SK-MEL-5 (cell line): ENCODE measurements around the gene MED31. TPM values are rescaled to one million over a fixed set of nuclear protein-coding genes. Genes with fewer than 3 reads are reported as not detected.
"Not testable (repeated sequence)": the region's sequence is repeated elsewhere in the genome, so short reads cannot be mapped to it uniquely, and the experiment has no call there.

ENCODE experiments used
- DNase-seq: peaks from one replicate; pipeline ENCODE4 v3.0.0-alpha.2; 2016; ENCODE audit warnings: low read depth, low spot score
- in situ Hi-C: cut with HindIII; loops from 2 replicates; pipeline ENCODE4 v1.10.0; 2016; ENCODE audit warnings: low sequenced_read_pairs, high pct_unique_total_duplicates, low pct_unique_long_range_greater_than_20kb
- total RNA-seq: library from RNA; depleted of rRNA; stranded (reverse); fragments of >200 nt; shearing (Covaris generic); gene quantifications from 2 replicates; pipeline ENCODE4 v1.2.3, GENCODE V29; 2014

MED31 gene
- total RNA-seq, 1 experiment from 2014 or later = 29.2 TPM

- DNase-seq = no peak
- in situ Hi-C loops = no loop called here
Measured at GRCh38 chr17:6681671-6682070, 30.3 kb upstream of the MED31 start.

GRCh38 chr17:6681176-6681575 lies 29.8 kb upstream of the MED31 start:
- in situ Hi-C loops = no loop called here

DNA sequence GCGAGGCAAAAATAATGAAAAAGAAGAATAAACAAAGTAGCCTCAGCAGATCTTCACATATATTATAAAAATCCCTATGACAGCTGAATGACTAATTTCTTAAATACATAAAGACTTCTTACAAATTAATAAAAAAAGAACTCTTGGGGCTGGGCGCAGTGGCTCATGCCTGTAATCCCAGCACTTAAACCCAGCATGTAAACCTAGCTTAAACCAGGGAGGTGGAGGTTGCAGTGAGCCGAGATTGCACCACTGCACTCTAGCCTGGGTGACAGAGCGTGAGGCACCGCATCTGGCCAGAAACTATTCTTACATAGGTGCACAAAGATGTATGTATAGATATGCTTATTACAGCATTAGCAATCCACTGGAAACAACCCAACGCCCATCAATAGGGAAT lies 27.8 kb upstream of the MED31 start:
- in situ Hi-C loops = no loop called here
- no peak for DNase-seq

More at GRCh38 chr17:6681176-6681575, 29.8 kb upstream of the MED31 start:
- no peak for DNase-seq

DNA sequence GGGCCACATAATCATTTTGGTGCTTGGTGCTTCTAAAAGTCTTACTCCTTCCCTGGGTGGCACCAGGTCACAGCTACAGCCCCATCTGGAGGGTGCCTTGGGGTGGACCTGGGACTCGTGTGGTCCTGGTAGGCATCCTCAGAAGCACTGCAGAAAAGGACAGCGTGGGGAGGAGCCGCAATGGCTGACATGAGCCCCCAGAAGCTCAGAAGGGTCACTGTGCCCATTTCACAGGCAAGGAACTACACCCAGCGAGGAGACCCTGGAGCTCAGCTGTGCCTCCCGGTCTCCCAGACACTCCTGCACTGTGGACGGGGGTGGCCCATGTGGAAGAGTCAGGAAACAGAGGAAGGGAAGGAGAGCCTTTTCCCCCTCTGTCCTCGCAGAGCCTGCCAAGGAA lies 26.5 kb upstream of the MED31 start:
- in situ Hi-C loops = no loop called here

GRCh38 chr17:6677158-6677831 lies 25.9 kb upstream of the MED31 start:
- in situ Hi-C loops = no loop called here
- no peak for DNase-seq

More for the DNA sequence above, 26.5 kb upstream of the MED31 start:
- DNase-seq = no peak

- in situ Hi-C loops = no loop called here
Measured at GRCh38 chr17:6676802-6677157, 25.4 kb upstream of the MED31 start.

GRCh38 chr17:6675201-6675825 lies 23.9 kb upstream of the MED31 start:
- in situ Hi-C loops = no loop called here
- DNase-seq = no peak

More at GRCh38 chr17:6676802-6677157, 25.4 kb upstream of the MED31 start:
- no peak for DNase-seq

- DNase-seq = no peak
- in situ Hi-C loops = no loop called here
Measured at GRCh38 chr17:6674586-6674985, 23.2 kb upstream of the MED31 start.

GRCh38 chr17:6671431-6671830 lies 20.0 kb upstream of the MED31 start:
- no peak for DNase-seq
- in situ Hi-C loops = no loop called here

GRCh38 chr17:6670999-6671398 lies 19.6 kb upstream of the MED31 start:
- in situ Hi-C loops = no loop called here
- DNase-seq = no peak

DNA sequence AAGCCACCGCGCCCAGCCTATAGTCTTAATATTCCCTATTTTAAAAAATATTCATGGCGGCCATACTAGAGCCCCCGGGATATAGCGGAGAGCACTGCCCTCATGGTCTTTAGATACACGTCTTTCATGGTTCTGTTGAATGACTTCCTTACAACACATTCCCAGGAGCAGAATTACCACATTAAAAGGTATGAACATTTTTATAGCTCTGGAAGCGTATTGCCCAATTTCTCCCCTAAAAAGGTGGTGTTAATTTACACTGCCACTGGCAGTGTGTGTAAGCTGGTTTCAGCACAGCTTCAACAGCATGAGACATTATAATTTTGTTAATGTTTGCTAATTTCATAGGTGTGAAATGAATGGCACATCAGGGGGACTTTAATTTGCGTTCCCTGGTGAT lies 19.2 kb upstream of the MED31 start:
- in situ Hi-C loops = no loop called here
- DNase-seq = no peak

DNA sequence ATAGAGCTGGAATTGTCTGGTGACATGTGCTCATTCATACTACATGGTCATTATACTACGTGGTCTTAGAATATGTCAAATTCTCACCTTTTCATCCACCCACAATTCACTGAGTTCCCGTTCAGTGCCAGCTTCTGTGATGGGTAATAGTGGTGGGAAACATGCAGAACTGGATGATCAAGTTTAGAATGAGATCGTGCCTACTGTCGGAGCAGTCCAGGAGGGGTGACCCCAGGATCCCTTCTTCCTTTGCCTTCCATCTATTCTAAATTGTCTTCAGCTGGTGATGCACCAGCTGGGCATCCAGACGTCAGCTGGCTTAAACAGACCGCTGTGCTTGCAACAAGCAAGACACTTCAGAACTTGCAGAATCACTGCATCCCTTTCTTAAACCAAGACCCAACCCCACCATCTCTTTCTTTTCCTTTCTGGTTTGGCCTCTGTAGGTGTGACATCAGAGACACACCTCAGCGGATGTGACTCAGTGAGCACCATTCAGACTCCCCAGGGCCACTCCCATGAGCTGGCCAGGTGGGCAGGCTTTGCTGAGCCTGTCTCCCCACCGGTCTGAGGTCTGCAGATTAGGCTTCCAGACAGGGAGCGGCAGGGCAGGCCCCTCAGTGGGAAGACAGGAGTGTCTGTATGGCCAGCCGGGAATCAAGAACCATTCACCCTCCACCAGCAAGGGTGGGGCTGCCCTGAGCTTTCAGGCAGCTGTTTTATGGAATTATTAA lies 18.2 kb upstream of the MED31 start:
- in situ Hi-C loops = no loop called here

GRCh38 chr17:6668727-6669425 lies 17.5 kb upstream of the MED31 start:
- in situ Hi-C loops = no loop called here
- DNase-seq = peak; percentile 99

More for the DNA sequence above, 18.2 kb upstream of the MED31 start:
- DNase-seq = no peak

- DNase-seq = no peak
- in situ Hi-C loops = no loop called here
Measured at GRCh38 chr17:6668219-6668618, 16.8 kb upstream of the MED31 start.

GRCh38 chr17:6667516-6667915 lies 16.1 kb upstream of the MED31 start:
- in situ Hi-C loops = no loop called here
- DNase-seq = no peak

- no peak for DNase-seq
- in situ Hi-C loops = no loop called here
Measured at GRCh38 chr17:6666557-6666956, 15.2 kb upstream of the MED31 start.

DNA sequence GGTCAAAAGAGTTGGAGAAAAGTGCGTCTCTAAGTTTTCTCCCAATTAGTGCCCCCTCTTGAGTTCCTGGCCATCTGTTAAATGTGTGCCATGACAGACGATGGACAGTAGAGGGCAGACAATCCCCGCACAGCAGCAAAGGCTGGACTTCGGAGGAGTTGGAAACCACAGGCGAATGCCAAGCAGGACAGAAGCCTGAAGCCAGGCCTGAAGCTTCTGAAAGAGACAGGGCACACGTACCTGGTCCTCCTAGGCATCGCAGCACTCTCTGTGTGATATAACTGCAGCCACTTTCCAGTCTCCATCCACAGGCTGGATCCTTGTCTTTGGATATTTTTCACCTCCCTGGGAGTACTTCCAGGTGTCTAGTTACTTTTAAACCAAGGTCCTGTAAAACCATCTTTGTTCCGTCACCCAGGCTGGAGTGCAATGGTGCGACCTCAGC lies 14.7 kb upstream of the MED31 start:
- in situ Hi-C loops = no loop called here

GRCh38 chr17:6663200-6663599 lies 11.8 kb upstream of the MED31 start:
- in situ Hi-C loops = not testable (repeated sequence)

More for the DNA sequence above, 14.7 kb upstream of the MED31 start:
- DNase-seq = peak; percentile 92

More at GRCh38 chr17:6663200-6663599, 11.8 kb upstream of the MED31 start:
- not testable (repeated sequence) for DNase-seq
